HCT116 (cell line): ENCODE data around the gene HAGH. TPM values are rescaled to one million over a fixed set of nuclear protein-coding genes. Genes with fewer than 3 reads are reported as not detected.

Source experiments
- ATAC-seq: fragments of 200-7000 bp; cut with Tn5 transposase; 2 replicates; pipeline ENCODE4 v1.9.1; 2020; ENCODE audit warnings: mild to moderate bottlenecking, moderate library complexity
- BruUV-seq: library from RNA; stranded (reverse); fragments of 400-500 nt; replicated peaks from 2 replicates; lab custom pipeline; 2021; lab: Mats Ljungman, UMichigan
- CTCF ChIA-PET: fragments of 300-600 bp; sonication (Branson Sonifier 250); formaldehyde crosslinking; loops from one replicate; lab custom pipeline; 2021; ENCODE audit warnings: antibody characterized with exemption; lab: Charles Lee
- POLR2A ChIA-PET: fragments of 300-600, 350-600 bp; sonication (Branson Sonifier 250); formaldehyde crosslinking; loops from one replicate; lab custom pipeline; 2021; ENCODE audit warnings: antibody characterized with exemption; lab: Charles Lee
- RAD21 ChIA-PET, 2 experiments: fragments of 300-600 bp; sonication (Branson Sonifier 250); formaldehyde crosslinking; loops; one replicate each; lab custom pipeline; 2023; ENCODE audit warnings: low total read pairs in 2 of 2; ENCODE audit not compliant: uncharacterized antibody in 2 of 2, unreplicated experiment in 2 of 2, low non-redundant PET in 1 of 2; lab: Charles Lee
- DNase-seq: peaks from one replicate; pipeline ENCODE4 v3.0.0-alpha.2; 2010; ENCODE audit warnings: low read depth, low spot score
- H2AFZ ChIP-seq: fragments of 200-600 bp; shearing (Covaris generic), sonication (generic); 2 replicates; pipeline ENCODE4 v1.6.1; 2017; ENCODE audit warnings: low read depth, mixed run types, mixed read lengths, antibody characterized with exemption, low read length; ENCODE audit not compliant: poor library complexity, severe bottlenecking
- H3K27ac ChIP-seq: 2 replicates; pipeline ENCODE4 v1.5.1; 2012; ENCODE audit warnings: low read depth, low read length
- H3K27me3 ChIP-seq: fragments of 200-600 bp; sonication (generic); 2 replicates; pipeline ENCODE4 v1.6.1; 2016; ENCODE audit warnings: mixed run types, low read length, mixed read lengths; ENCODE audit not compliant: insufficient read depth
- H3K36me3 ChIP-seq, 2 experiments: fragments of 200-500 bp in 1 of 2; fragments of 200-600 bp in 1 of 2; sonication (Bioruptor generic) in 1 of 2; sonication (generic) in 1 of 2; 2 replicates each; pipeline versions ENCODE4 v1.5.1 to v1.6.1; 2014 to 2016; ENCODE audit warnings: low read length in 2 of 2, inconsistent platforms in 1 of 2, mixed read lengths in 1 of 2, mixed run types in 1 of 2; ENCODE audit not compliant: insufficient read depth in 2 of 2, control insufficient read depth in 1 of 2
- H3K4me1 ChIP-seq, 2 experiments: fragments of 200-600 bp in 1 of 2; sonication (generic) in 1 of 2; 2 replicates each; pipeline versions ENCODE4 v1.5.1 to v1.6.1; 2012 to 2017; ENCODE audit warnings: low read length in 2 of 2, inconsistent platforms in 1 of 2, mild to moderate bottlenecking in 1 of 2, mixed read lengths in 1 of 2, mixed run types in 1 of 2, moderate library complexity in 1 of 2; ENCODE audit not compliant: insufficient read depth in 2 of 2, control insufficient read depth in 1 of 2
- H3K4me2 ChIP-seq: fragments of 200-600 bp; sonication (generic); 2 replicates; pipeline ENCODE4 v1.6.1; 2017; ENCODE audit warnings: mixed run types, low read length, mixed read lengths
- H3K4me3 ChIP-seq, 2 experiments: fragments of 200-600 bp in 1 of 2; sonication (generic) in 1 of 2; replicated peaks in 1 of 2; 2 replicates each; pipeline ENCODE4 v1.5.1; 2011 to 2016; ENCODE audit warnings: low read length in 2 of 2, control low read depth in 1 of 2, low read depth in 1 of 2, mild to moderate bottlenecking in 1 of 2, mixed read lengths in 1 of 2, mixed run types in 1 of 2
- H3K79me2 ChIP-seq: fragments of 200-600 bp; sonication (generic); 2 replicates; pipeline ENCODE4 v1.6.1; 2017; ENCODE audit warnings: mild to moderate bottlenecking, mixed run types, low read length, moderate library complexity, mixed read lengths; ENCODE audit not compliant: insufficient read depth
- H3K9ac ChIP-seq: fragments of 200-600 bp; sonication (generic); 2 replicates; pipeline ENCODE4 v1.6.1; 2016; ENCODE audit warnings: low read length, mixed read lengths
- H3K9me2 ChIP-seq: fragments of 200-600 bp; sonication (generic), shearing (Covaris generic); 2 replicates; pipeline ENCODE4 v1.6.1; 2017; ENCODE audit warnings: mixed run types, mild to moderate bottlenecking, moderate library complexity; ENCODE audit not compliant: insufficient read depth
- H3K9me3 ChIP-seq, 2 experiments: fragments of 200-500 bp in 1 of 2; fragments of 200-600 bp in 1 of 2; sonication (Bioruptor generic) in 1 of 2; sonication (generic) in 1 of 2; 2 replicates each; pipeline ENCODE4 v1.6.1; 2014 to 2017; ENCODE audit warnings: low read length in 2 of 2, mixed read lengths in 2 of 2, inconsistent platforms in 1 of 2, low read depth in 1 of 2, mild to moderate bottlenecking in 1 of 2, mixed run types in 1 of 2, moderate library complexity in 1 of 2; ENCODE audit not compliant: control insufficient read depth in 1 of 2, insufficient read depth in 1 of 2
- H4K20me1 ChIP-seq: fragments of 200-600 bp; sonication (generic), shearing (Covaris generic); 2 replicates; pipeline ENCODE4 v1.6.1; 2017; ENCODE audit warnings: mixed run types, mild to moderate bottlenecking, moderate library complexity; ENCODE audit not compliant: insufficient read depth
- EGR1 ChIP-seq: IDR thresholded peaks from 2 replicates; pipeline ENCODE4 v1.6.1; 2012; ENCODE audit warnings: low read depth
- ELF1 ChIP-seq: IDR thresholded peaks from 2 replicates; pipeline ENCODE4 v1.6.1; 2012; ENCODE audit warnings: low read depth, borderline replicate concordance
- EZH2 ChIP-seq: fragments of 200-600 bp; sonication (generic); IDR thresholded peaks from 2 replicates; pipeline ENCODE4 v1.6.1; 2017; ENCODE audit warnings: antibody characterized with exemption, mixed run types
- MAX ChIP-seq: IDR thresholded peaks from 2 replicates; pipeline ENCODE4 v1.6.1; 2012
- ZBTB33 ChIP-seq: IDR thresholded peaks from 2 replicates; pipeline ENCODE4 v1.6.1; 2011; ENCODE audit warnings: mild to moderate bottlenecking, low read length, moderate library complexity; ENCODE audit not compliant: insufficient replicate concordance; ENCODE audit errors: extremely low read depth
- ZNF274 ChIP-seq: fragments of 200-500 bp; sonication (Bioruptor generic); IDR thresholded peaks from 2 replicates; pipeline ENCODE4 v1.6.1; 2014; ENCODE audit warnings: mild to moderate bottlenecking, low read depth, low read length, inconsistent platforms
- intact Hi-C: fragments of 100-400 bp; cut with micrococcal nuclease; formaldehyde crosslinking; loops from 2 replicates; pipeline ENCODE4 v1.10.0; 2022
- total RNA-seq: library from RNA; stranded (reverse); gene quantifications from one replicate; pipeline ENCODE4 v1.2.1, GENCODE V29; 2021; ENCODE audit not compliant: unreplicated experiment

The HAGH gene
- total RNA-seq, 1 experiment from 2014 or later: 39.1 TPM

- H3K9me3 ChIP-seq: no peaks in the 10 kb centered on the region
- ChIA-PET CTCF (no interaction called here), POLR2A (interaction anchor here (1.0 kb wide), 1 partner anchor 105 kb away, joined by 3 read pairs; the partner anchor contains the start of gene RPS2), RAD21 (interaction anchor here in 1 of 2 experiments (0.6 kb wide), 1 partner anchor 12 kb away, joined by 5 read pairs; no protein-coding TSS in a partner anchor)
- TF ChIP-seq ZBTB33 (no peak), EGR1 (no peak), MAX (no peak), ZNF274 (no peak), ELF1 (no peak), EZH2 (no peak)
- H3K9ac ChIP-seq: no peak overlapping the region
- H3K79me2 ChIP-seq: no peaks in the 10 kb centered on the region
- no peak overlapping the region for H3K4me3 ChIP-seq
- peak; percentile 90 for ATAC-seq
- no peak overlapping the region for H2AFZ ChIP-seq
- H4K20me1 ChIP-seq: no peaks in the 10 kb centered on the region
- no peaks in the 10 kb centered on the region for H3K36me3 ChIP-seq
- intact Hi-C loops: no loop called here
- DNase-seq: no peak
- H3K4me2 ChIP-seq: peak overlapping the region; percentile 48; the same call in 1 of the 2 replicates
- no peaks in the 10 kb centered on the region for H3K9me2 ChIP-seq
- H3K27ac ChIP-seq: no peak overlapping the region
- no TSS peak for BruUV-seq
- no peaks in the 10 kb centered on the region; the same call in 1 of the 2 replicates for H3K27me3 ChIP-seq
- peaks cover 11% of the 10 kb centered on the region in 2 experiments; a peak in 3 of 4 replicates for H3K4me1 ChIP-seq
Observed at GRCh38 chr16:1859650-1860049, 33.0 kb upstream of the HAGH start.
